Measurements from ENCODE around the gene IGSF3. TPM values are rescaled to one million over a fixed set of nuclear protein-coding genes. Genes with fewer than 3 reads are reported as not detected.

IGSF3 gene
- total and polyA plus RNA-seq, 2 of the 8 experiments (the other 6 are each of a cell fraction or from before 2014, with no cell fraction given): 30.0 to 32.2 TPM

- Histone ChIP-seq H3K4me2 (ENCODE audit: insufficient read depth in 1 of 2, low read depth in 2 of 2, low read length in 2 of 2) (no peak overlapping the region), H3K14ac (ENCODE audit: insufficient read length) (no peak overlapping the region), H3K79me2 (ENCODE audit: control insufficient read depth in 1 of 2, insufficient read depth in 2 of 2, low read length in 2 of 2) (no peaks in the 10 kb centered on the region), H3K36me3 (ENCODE audit: control insufficient read depth in 2 of 4, insufficient read depth in 4 of 4, low read length in 3 of 4) (peaks cover 0 to 4% (median 0%) of the 10 kb centered on the region in 4 experiments; a peak in 1 of 8 replicates), H3K56ac (replicated peaks; ENCODE audit: insufficient read length, low read depth, low read length) (no peak overlapping the region), H3K4ac (replicated peaks; ENCODE audit: insufficient read length, low read depth, low read length) (no peak overlapping the region), H2BK120ac (replicated peaks; ENCODE audit: low read depth, low read length) (no peak overlapping the region), H3K23ac (ENCODE audit: insufficient read length) (no peak overlapping the region), H4K20me1 (replicated peaks in 1 of 2; ENCODE audit: control insufficient read depth in 1 of 2, insufficient read depth in 2 of 2, low read length in 2 of 2) (no peaks in the 10 kb centered on the region), H3K27me3 (replicated peaks in 1 of 4; ENCODE audit: control insufficient read depth in 3 of 4, extremely low read depth in 1 of 4, insufficient read depth in 3 of 4, low read length in 3 of 4) (no peaks in the 10 kb centered on the region), H2BK15ac (ENCODE audit: low read length) (no peak overlapping the region), H3K18ac (ENCODE audit: extremely low read depth, low read length) (no peak overlapping the region), H4K91ac (replicated peaks; ENCODE audit: insufficient read length, low read length) (no peak overlapping the region), H3K23me2 (ENCODE audit: low read depth, low read length) (no peaks in the 10 kb centered on the region), H2BK5ac (ENCODE audit: low read depth, low read length) (no peak overlapping the region), H2AFZ (ENCODE audit: low read length) (no peak overlapping the region), H4K5ac (ENCODE audit: insufficient read length, low read depth, low read length) (no peak overlapping the region), H3K79me1 (ENCODE audit: low read depth, low read length) (no peaks in the 10 kb centered on the region), H3K9ac (replicated peaks in 1 of 4; ENCODE audit: extremely low read depth in 1 of 4, low read depth in 3 of 4, low read length in 3 of 4) (no peak overlapping the region), H2AK5ac (ENCODE audit: low read depth, low read length) (no peak overlapping the region), H2BK12ac (ENCODE audit: low read depth, low read length) (no peak overlapping the region), H3K9me3 (ENCODE audit: insufficient read depth in 2 of 2, low read depth in 1 of 2, low read length in 1 of 2) (no peaks in the 10 kb centered on the region; a peak in 1 of 4 replicates), H2BK20ac (ENCODE audit: low read length) (no peak overlapping the region), H4K8ac (ENCODE audit: extremely low read depth, insufficient read depth, low read length) (0 out of 2 replicates have a peak overlapping the region, but pooled peaks have one; percentile 62), H3K4me3 (ENCODE audit: extremely low read depth in 1 of 4, insufficient read depth in 2 of 4, low read depth in 3 of 4, low read length in 4 of 4) (no peak overlapping the region), H3K27ac (ENCODE audit: low read depth, low read length) (no peak overlapping the region), H3K4me1 (replicated peaks in 1 of 4; ENCODE audit: control insufficient read depth in 3 of 4, insufficient read depth in 4 of 4, low read length in 3 of 4) (no peaks in the 10 kb centered on the region)
- 89% methylated on average over 13 of the region's 13 CpGs; no CpG with 5 or more reads in 1 of the 2 experiments for WGBS, 2 experiments (ENCODE audit: extremely low coverage in 1 of 2, insufficient coverage in 1 of 2, insufficient read length in 1 of 2, insufficient replicate concordance in 2 of 2, low coverage in 1 of 2, low lambda C conversion rate in 2 of 2, missing lambda C conversion rate in 1 of 2)
- CTCF ChIA-PET (ENCODE audit: partially characterized antibody): interaction anchor here (0.6 kb wide), 1 partner anchor 10 kb away, joined by 3 read pairs; no protein-coding TSS in a partner anchor
- POLR2A ChIA-PET (ENCODE audit: partially characterized antibody): no interaction called here
- DNase-seq (ENCODE audit: low read depth in 1 of 2, low spot score in 2 of 2) (no peak), FAIRE-seq (no peak)
- TF ChIP-seq CTCF (IDR thresholded peaks at IDR 0.05; ENCODE audit: control extremely low read depth in 1 of 3, insufficient read depth in 1 of 3, low read depth in 1 of 3, low read length in 3 of 3): peak in 2 of 3 experiments; percentile 5 to 17; a peak in 2 of 4 replicates
- no peak for TF ChIP-seq RFX5 (IDR thresholded peaks at IDR 0.05; ENCODE audit: borderline replicate concordance, low read depth, low read length)
- TF ChIP-seq RAD21 (IDR thresholded peaks at IDR 0.05 in 1 of 2, conservative IDR thresholded peaks at IDR 0.05 in 1 of 2; ENCODE audit: low read depth in 2 of 2, low read length in 2 of 2): no peak
- TF ChIP-seq TEAD4 (IDR thresholded peaks at IDR 0.05; ENCODE audit: low read depth, low read length): no peak
- TF ChIP-seq POU5F1 (IDR thresholded peaks at IDR 0.05; ENCODE audit: low read depth, low read length): no peak
- no peak for TF ChIP-seq HDAC6 (IDR thresholded peaks at IDR 0.05; ENCODE audit: low read depth, low read length)
- no peak for TF ChIP-seq NANOG (IDR thresholded peaks at IDR 0.05; ENCODE audit: insufficient read depth, low read depth, low read length, poor library complexity, severe bottlenecking)
These were observed 135.6 kb downstream of the IGSF3 start for GRCh38 chr1:116531917-116532316.

Measured in H1 (cell line).